HG03565 (cell line): Measurements from ENCODE around the gene PEX1.
A peak's percentile ranks its signal among the peaks of the same experiment; 100 is the strongest.
"Not testable (repeated sequence)": the region's sequence is repeated elsewhere in the genome, so short reads cannot be mapped to it uniquely, and the experiment has no call there.

Source experiments
- ATAC-seq: cut with Tn5 transposase; IDR thresholded peaks from one replicate; pipeline ENCODE4 v1.9.1; 2021; ENCODE audit warnings: mild to moderate bottlenecking, moderate library complexity; ENCODE audit not compliant: unreplicated experiment

Gene PEX1

DNA sequence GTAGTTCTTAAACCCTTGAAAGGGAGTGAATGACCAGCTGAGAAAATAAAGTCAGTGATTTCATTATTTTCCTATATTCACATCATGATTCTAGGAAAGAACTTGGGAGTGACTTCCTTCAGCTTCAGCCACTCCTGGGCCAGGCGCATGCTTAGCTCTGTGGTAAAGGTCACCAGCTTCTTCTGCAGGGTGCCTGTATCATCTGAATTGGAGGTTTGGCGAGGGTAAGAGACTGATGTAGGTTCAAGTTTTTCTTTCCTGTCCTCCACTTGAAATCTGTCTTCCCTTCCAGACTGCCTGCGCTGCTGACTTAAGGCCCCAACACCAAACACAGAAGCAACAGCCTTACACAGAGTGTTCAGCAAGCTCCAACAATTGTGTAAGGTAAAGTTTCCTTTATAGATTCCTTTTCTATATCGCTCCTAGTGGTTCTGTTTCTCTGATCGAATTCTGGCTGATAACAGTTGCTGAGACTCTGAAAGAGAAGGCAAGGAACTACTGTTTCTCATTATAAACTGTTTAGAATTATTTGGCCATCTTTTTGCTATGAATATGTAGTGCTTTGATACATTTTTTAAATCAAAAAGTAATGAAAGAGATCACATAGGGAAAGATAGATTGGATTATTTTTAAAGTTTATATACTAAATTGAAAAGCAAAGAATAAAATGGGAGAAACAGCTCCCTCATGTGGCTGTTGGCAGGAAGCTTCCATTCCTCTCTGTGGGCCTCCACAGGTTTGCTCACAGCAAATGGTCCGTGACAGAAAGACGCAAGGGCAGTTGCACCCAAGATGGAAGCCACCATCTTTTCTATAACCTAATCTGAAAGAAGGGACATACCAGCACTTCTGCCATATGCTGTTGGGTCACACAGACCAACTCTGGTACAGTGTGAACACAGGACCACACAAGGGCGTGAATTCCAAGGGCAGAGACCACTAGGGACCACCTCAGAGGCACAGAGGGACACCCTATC is 67.0 kb downstream of the PEX1 start:
- ATAC-seq, result peak; percentile 69

DNA sequence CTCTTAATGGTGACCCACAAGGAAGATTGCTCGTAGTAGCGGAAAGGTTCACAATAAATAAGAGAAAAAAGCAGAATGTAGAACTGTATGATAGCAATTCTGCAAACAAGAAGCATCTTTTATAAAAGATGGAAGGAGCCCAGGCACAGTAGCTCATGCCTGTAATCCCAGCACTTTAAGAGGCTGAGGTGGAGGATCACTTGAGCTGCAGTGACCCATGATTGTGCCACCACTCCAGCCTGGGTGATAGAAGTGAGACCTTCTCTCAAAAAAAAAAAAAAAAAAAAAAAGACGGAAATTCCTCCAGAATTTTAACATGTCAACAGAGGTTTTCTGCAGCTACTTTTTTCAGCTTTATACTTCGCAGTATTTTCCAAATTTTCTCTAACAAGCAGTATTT is 67.8 kb downstream of the PEX1 start:
- ATAC-seq, result no peak

DNA sequence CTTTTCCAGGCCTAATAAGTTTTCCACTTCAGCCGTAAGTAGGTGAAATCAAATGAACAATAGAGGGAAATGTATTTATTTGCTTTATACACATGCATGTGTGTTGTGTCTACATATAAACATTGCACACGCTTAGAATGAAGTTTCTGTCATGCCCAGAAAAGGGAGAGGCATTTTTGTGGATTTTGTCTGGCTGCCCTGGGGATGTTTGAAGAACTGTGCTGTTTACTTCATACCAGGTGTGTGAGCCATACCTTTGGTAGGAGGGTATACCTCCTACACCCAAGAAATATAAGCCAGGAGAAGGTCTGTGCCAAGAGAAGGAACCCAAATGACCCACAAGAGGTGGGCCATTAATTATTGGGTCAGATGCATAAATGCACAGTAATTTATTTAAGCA is 68.2 kb downstream of the PEX1 start:
- no peak for ATAC-seq

DNA sequence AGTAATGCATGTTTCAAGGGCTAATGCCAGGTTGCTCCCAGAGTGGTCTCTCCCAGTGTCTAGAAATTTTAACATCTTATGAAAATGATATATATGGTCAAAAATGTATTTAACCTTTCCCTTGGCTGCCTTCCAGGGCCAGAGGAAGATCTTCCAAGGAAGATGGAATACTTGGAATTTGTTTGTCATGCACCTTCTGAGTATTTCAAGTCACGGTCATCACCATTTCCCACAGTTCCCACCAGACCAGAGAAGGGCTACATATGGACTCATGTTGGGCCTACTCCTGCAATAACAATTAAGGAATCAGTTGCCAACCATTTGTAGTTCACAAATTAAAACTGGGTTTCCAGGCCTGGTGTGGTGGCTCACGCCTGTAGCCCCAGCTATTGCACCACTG is 72.1 kb downstream of the PEX1 start:
- ATAC-seq, result no peak

DNA sequence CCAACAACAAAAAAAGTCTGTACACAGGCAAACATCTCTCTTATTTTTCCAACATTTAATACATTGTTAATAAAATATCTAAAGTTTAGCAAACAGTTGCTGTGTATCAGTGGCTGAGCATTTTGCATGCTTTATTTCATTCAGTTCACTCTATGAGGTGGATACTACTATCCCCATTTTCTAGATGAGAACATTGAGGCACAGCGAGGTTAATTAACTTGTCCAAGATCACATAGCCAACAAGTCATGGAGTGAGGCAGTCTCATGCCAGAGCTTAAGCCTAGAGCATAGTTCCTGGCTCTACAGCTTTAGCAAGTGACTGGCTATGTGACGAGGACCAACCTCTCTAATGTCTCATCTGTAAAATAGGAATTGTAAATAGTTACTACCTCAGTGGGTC is 76.7 kb downstream of the PEX1 start:
- no peak for ATAC-seq

DNA sequence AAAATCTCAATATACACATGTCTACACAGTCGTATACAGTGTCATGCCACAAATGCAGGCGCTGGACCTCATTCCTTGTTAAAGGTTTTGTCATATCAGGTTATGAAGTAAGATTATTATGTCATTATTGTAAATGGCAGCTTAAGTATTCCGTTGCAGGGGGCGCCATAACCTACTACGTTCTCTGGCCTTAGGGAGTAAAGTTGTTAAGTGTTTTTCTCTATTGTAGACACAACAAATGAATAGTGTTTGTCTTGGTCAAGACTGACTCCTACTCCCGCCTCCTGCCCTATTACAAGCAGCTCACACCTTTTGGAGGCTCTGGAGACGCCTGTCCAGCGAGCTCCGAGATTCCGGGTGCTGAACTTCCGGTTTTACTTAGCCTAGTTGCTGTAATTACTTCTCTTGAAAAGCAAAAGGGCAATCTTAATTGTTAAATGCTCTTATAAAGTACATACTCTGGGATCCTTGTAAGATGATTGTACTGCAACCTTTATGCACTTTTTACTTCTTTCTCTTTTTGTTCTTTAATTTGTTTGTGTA is 80.0 kb downstream of the PEX1 start:
- ATAC-seq, result peak; percentile 28

DNA sequence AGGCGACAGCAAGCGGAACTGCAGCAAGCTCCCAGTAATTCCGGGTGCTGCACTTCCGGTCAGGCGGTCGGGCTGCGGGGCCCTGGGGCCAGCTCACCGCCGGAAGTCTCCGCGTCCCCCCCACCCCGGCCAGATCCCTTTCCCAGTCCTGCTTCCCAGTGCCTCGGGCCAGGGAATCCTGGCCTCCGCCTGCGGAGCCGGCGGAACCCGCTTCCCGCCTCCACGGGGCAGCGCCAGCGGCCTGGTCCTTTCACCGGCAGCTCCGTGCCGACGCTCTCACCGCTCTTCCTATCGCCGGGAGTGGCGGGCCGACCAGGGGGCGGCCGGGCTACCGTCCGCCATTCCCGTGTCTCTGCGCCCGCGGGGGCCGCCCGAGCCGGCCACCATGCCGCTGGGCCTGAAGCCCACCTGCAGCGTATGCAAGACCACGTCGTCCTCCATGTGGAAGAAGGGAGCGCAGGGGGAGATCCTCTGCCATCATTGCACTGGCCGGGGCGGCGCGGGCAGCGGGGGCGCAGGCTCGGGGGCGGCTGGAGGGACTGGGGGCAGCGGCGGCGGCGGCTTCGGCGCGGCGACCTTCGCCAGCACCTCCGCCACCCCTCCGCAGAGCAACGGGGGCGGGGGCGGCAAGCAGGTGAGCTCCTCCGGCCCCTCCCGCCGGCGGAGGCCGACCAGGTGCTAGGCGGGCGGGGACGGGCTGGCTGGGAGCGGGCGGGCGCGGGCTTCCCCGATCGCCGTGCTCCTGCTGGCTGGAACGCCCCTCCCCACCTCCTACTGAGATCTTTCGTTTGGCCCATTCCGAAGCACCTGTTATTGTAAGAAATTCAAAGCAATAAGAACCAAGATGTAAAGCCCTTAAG is 80.7 kb downstream of the PEX1 start, which contains the start of gene GATAD1:
TSS of gene GATAD1 (plus strand) at position 138 of the 860 bp plus-strand sequence. CDS start at position 386, 248 bp downstream.
- peak; percentile 79 for ATAC-seq

DNA sequence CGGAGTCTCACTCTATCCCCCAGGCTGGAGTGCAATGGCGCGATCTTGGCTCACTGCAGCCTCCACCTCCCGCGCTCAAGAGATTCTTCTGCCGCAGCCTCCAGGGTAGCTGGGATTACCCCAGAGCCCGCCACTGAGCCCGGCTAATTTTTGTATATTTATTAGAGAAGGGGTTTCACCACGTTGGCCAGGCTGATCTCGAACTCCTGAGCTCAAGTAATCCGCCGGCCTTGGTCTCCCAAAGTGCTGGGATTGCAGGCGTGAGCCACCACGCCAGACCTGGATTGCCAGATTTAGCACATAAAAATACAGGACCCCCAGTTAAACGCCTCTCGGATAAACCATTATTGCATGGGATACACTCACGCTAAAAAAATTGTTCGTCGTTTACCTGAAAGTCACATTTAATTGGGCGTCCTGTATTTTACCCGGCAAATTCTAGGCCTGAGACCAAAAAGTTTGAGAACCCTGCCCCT is 81.4 kb downstream of the PEX1 start:
- ATAC-seq, result no peak

DNA sequence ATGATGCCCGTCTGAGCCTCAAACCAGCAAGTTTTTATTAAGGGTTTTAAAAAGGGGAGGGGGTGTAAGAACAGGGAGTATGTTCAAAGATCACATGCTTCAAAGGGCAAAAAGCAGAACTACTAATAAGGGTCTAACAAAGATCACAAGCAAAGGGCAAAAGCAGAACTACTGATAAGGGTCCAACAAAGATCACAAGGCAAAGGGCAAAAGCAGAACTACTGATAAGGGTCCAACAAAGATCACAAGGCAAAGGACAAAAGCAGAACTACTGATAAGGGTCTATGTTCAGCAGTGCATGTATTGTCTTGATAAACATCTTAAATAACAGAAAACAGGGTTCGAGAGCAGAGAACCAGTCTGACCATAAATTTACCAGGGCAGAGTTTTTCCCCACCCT is 85.6 kb downstream of the PEX1 start:
- ATAC-seq, result not testable (repeated sequence)

DNA sequence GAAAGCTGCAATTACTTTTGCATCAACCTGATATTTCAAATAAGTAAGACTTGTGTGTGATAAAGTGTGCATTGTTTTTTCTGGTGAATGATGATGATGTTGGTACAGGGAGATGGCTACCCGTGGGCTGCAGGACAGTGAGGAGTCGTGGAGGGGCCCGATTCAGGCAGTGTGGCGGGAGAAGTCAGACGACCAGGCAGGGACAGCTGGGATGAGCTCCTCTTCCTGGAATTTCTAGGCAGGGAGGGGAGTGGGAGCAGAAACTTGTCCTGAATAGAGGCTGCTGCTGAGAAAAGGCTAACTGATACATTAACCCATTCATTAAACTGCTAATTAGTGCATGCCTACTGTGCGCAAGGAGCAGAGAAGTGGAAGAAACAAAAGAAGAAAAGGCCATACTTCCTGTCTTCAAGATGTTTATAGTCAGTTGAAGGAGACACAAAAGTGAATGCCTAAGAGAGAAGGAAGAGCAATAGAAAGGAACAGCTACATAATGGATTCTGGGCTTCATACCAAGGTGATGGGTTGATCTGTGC is 90.3 kb downstream of the PEX1 start:
- no peak for ATAC-seq
